Right lung (tissue), 5 donors: Measurements from ENCODE around the gene TLL1. TPM values are rescaled to one million over a fixed set of nuclear protein-coding genes. Genes with fewer than 3 reads are reported as not detected.

Source experiments
- DNase-seq, 2 donors: peaks; one replicate each; pipeline ENCODE4 v3.0.0-alpha.2; 2013
- polyA plus RNA-seq, 5 donors: library from polyadenylated mRNA; unstranded; fragments of 120-200 nt; gene quantifications; one replicate each; pipeline versions ENCODE4 v1.2.1 to v1.2.3, GENCODE V29; 2013; ENCODE audit warnings: inconsistent platforms in 1 of 5, low replicate concordance in 1 of 5; ENCODE audit not compliant: insufficient read length in 5 of 5, insufficient read depth in 1 of 5

The TLL1 gene
- polyA plus RNA-seq, 5 donors, result 2.9 to 7.2 (median 4.0) TPM

DNA sequence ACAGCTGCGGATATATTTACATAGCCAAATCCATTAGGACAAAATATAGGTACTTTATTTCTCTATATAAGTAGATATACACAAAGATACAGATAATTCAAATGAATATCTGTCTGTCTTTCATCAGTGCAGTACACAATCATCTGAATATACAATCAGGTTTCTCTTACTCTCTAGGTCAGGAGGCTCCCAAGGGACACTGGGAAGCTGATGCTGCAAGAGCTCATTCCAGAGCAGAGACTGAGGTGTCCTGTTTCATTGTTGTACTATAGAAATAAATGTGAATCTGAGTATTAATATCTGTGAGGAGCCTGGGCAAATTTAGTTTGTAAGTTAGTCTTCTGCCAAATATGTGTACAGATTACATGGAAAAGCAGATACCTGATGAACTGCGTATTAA lies 4.2 kb downstream of the TLL1 start:
- DNase-seq, result no peak

DNA sequence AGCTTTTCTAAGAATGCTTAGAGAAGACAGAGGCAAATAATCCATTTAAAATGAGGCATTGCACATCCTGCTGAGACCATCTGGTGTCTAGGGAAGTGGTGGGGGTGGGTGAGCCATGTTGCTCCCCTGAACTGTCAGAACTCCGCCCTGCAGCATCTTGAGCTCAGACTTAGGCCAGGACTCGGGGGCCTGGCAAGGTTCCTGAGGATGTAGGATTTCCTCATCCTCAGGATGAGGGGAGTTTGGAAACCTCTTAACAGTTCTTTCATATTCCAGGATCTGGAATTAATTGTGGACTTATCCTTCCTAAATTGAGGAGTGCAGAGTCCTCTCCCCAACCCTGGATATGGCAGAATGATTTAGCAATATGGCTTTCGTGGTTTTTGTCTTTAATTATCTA lies 6.6 kb downstream of the TLL1 start:
- no peak for DNase-seq

DNA sequence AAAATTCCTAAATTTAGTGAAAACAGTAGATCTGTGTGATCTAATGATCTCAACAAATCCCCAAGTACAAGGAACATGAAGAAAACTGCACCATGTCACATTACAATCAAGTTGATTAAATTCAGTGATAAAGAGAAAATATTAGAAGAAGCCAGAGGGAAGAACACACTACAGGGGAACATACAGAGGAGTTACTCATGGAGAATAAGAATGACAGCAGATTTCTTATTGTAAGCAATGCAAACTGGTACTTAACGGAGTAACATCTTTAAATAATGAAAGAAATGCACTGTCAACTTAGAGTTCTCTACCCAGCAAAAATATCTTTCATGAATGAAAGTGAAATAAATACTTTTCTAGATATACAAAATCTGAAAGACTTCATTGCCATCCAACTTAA lies 21.1 kb downstream of the TLL1 start:
- DNase-seq, result no peak

DNA sequence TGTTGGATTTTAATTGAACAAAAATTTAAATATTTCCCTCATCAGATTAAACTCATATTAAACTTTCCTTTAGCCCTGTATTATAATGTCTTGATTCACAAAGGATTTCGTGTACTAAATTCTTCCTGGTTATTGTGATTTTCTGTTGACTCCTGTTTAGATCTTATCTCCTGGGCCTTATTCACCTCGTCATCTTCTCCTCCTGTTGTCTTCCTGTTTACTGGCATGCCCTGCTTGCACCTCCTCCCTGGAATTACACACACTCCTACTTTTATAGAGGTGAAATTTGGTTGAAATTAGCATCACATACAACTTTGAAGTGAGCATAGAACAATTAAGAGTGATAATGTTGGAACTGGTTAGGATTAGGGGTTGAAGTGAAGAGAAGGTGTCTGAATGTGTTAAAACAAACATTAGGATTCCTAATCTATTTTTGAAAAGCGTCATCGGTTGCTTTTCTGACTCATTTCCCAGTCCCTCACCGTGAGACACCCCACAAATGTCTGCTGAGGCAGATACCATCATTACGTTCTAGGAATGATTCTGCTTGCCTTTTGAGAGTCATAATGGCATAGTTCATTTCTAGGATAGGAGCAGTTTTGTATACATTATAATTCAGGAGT lies 32.5 kb downstream of the TLL1 start:
- DNase-seq, result no peak

DNA sequence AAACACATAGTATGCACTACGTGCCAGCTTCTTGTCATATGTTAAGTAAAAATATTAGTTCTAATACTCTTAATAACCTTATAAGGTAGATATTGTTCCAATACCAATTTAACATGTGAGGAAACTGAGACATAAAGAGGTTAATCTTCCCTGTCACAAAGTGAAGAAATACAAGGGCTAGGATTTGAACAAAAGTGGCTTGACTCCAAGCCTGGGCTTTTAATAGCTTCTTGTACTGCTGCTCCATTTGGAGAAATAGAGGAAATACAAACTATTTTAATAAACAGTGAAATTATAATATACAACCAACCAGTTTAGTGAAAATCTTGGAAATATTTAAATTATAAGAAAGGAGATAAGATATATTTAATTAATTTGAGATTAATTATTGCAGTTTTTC lies 33.2 kb downstream of the TLL1 start:
- DNase-seq, result no peak

DNA sequence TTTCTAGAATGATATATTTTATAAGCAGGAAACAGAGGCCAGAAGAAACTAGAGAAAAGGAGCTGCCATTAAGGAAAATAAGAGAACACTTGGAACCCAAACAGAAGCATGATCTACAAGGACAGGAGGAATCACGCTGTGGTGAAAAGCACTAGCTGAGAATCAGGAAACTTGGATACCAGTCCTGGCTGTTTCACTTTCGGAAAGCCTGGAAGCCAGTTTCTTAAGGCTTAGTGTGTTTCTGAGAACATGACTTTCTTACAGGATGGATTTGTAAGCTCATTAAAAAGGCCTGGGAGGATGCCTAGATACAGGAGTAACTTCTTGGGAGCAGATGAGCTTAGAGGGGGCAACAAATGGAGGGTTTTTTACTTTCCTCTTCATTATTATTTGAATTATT lies 36.9 kb downstream of the TLL1 start:
- DNase-seq, result no peak

DNA sequence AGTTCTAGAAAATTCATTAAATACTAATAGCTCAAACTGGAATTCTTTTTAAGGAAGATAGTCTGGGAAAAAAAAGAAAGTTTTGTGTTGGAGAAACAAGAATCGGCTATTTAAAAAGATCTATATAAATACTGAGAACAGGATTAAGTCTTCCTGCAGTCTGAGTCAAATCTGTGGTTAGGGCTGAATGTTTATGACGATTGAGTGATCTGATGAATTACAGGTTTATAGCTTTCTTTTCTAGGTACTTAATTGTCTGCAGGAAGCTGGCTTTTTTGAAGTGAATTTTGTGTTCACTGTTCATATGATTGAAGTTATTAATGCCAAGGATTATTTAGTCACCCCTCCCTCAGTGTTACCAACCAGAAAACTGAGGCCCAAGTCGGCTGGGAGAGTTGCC lies 42.2 kb downstream of the TLL1 start:
- no peak for DNase-seq

DNA sequence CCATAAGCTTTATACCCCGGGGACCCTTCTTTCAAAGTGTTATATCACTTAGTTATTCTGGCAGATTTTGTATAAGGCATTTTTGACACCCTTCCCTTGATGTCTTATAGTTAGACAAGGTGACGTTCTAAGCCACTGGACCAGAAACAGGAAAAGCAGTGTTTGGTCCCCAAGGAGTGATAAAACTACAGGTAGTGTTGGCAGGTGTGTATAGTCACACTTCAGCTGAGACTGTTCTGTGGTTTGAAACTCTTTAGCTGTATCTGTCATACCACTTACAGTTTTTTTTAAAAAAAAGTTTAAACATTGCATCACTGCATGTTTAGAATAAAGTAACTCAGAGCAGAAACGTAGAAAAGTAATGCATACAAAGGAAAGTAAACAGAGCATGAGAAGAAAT lies 48.5 kb downstream of the TLL1 start:
- DNase-seq, result no peak

DNA sequence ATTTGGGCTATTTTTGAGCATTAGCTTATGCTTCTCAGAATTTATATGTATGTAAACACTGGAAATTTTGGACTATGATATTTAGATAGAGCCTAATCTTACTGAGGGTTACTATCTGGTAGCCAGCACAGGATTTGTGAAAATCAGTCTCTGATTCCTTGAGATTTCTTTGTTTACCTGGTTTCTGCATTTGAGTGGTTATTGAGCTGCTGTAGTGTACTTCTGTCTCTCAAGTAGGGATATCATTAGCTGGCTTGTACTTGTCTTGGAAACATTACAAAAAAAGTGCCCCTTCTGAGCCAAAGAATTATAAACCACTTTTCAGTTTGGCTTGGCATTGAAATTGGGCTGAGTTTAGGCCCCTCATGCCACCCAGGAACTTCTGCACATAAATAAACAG lies 49.7 kb downstream of the TLL1 start:
- no peak for DNase-seq

DNA sequence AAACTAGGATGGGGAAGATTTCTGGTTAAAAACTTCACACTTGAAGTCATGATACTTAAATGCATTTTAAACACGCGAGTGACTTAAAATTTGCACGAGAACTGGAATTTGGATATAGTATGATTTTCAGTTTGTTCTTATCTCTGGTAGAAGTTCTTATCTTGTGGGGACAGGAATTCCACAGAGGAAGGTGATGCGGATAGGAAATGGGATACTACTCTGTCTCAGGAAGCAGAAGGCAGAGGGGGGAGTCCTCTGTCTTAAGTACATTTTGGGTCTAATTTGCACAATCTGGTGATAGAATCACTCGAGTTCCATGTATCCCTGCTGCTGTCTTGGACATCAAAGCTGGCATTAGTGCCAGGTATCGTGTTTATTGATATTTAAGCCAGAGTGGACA lies 53.3 kb downstream of the TLL1 start:
- no peak for DNase-seq

DNA sequence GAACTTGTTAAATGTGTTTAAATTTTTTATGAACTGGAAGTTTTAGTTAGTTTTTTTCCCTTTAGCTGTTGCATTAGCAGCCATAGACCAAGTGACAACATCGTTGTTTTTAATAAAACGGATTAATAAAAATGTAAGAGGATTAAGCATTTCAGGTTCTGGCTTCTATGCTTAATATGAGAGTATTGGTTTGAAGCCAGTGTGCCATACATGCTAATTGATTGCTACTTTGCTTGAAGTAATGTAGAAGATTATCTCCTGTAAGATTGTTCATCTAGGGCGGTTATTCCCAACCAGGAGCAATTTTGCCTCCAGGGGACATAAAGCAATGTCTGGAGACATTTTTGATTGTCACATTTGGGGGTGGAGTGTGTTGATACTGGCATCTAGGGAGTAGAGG lies 54.3 kb downstream of the TLL1 start:
- DNase-seq, result no peak

DNA sequence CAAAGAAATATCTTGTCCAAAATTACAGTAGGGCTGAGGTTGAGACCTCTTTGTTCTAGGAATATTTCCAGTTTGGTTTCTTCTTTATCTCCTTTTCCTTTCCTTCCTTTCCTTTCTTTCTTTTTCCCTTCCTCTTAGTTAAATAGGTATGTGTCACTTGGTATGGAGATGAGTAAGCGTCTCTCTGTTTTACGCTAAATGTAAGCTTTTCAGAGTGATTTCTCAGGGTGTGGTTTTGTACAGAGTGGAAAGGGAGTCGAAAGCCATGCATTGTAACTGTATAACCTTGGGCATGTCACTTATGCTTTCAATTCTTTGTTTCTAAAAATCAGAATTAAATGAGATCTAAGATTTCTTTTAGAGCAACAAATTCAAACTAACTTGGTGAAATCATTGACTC lies 54.8 kb downstream of the TLL1 start:
- DNase-seq, result no peak

DNA sequence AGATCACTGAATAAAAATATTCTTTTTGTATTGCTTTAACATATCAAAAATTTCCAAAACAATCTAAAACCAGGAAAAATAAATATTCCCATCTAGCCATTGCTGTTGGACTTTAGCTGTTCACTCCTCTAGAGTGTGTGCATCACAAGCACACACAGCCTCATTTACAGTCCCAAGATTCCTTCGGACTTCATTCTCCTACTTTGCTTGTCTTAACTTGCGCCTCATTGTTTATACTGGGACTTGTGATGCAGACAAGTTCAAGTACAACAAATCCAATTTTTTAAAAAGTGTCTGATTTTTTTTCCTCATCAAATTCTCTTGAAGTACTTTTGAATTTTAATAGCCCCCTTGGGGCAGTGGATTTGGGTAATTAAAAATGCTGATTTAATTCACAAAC lies 55.6 kb downstream of the TLL1 start:
- no peak for DNase-seq

DNA sequence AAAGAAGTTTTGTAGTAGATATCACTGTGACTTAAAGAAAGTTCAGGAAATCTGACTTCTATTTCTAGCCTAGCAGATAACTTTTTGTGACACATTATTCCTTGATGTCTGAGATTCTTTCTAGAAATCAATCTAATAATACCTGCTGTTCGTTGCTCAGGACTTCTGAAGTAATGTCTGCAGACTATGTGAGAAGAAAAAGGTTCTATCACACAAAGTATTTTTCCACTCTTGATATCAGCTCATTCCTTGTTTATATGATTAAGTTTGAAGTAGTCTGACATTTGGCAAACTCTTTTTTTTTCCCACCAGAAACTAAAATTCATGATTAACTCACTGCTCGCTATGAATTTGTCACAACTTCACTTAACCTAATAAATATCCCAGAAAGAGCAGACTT lies 56.6 kb downstream of the TLL1 start:
- no peak for DNase-seq

DNA sequence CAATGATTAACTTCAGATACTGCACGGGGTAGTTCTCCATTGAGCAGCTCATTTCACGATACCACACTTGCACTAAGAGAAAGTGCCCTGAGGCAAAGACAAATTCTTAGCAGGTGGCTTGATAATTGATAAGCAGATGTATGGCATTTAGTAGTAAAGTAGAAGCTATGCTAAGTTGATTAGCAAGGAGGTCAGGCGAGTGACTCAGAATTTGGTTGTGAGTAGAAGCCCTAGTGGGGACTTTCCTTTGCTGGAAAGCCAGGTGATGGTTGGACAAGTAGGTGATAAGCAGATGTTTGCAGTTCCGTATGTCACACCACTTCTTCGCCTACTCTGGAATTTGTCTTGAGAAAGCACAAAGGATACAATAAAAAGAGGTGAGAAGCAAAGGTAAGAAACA lies 58.7 kb downstream of the TLL1 start:
- no peak for DNase-seq

DNA sequence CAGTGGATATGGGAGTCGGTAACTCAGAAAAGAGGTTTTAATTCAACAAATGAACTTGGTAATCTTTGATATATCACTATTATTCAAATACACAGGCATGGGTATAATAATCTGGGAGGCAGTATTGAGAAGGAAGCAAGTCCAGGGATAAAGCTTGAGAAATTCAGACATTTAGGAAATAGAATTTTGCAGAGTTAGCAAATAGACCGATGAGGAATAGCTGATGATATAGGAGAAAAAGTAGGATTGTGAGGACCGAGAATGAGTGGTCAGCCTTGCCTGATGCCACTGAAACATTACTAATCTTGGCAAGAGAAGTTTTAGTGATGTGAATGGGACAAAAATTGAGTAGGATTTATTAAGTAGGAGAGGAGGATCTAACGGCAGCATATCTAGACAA lies 71.9 kb downstream of the TLL1 start:
- no peak for DNase-seq

DNA sequence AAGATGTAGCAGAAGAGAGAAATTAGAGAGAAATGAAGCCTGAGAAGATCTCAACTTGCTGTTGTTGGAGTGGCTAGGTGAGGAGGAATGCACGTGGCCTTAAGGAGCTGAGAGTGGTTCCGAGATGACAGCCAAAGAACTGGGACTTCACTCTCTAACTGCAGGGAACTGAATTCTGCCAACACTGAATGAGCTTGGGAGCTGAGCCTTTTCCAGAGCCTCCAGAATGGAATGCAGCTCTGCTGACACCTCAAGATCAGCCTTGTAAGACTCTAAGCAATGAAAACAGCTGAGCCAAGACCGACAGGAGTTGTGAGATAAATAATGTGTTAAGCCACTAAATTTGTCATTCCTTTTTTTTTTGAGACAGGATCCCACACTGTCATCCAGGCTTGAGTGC lies 73.0 kb downstream of the TLL1 start:
- no peak for DNase-seq

DNA sequence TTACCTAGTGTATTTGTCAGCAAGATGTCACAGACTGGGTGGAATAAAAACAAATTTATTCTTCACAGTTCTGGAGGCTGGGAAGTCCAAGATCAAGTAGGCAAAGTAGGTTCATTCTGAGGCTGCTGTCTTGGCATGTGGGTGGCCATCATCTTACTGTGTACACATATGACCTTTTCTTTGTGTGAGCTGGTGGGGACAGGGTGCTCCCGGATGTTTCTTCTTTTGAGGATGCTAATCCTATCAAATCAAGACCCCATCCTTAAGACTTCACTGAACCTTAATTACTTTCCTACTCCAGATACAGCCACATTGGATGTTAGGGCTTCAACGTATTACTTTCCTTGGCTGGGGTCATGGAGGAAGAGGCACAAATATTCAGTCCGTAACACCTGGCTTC lies 74.0 kb downstream of the TLL1 start:
- DNase-seq, result no peak

DNA sequence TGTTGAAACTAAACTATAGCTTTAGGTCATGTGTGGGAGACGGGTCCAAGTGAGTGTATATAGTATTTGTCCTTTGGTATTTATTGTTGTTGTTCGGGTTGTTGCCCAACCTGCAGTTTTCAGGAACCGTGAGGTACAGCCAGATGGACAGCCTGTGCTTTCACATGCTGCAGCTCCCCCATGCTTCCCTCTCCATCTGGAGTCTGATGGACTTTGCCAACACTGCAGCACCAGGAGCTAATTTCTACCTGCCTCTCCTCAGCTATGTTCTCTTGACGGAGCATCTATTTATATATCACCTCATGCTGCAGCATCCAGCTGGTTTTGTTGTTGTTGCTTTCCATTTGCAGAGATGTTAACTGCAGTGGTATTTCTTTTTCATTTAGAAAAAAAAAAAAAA lies 80.1 kb downstream of the TLL1 start:
- no peak for DNase-seq

DNA sequence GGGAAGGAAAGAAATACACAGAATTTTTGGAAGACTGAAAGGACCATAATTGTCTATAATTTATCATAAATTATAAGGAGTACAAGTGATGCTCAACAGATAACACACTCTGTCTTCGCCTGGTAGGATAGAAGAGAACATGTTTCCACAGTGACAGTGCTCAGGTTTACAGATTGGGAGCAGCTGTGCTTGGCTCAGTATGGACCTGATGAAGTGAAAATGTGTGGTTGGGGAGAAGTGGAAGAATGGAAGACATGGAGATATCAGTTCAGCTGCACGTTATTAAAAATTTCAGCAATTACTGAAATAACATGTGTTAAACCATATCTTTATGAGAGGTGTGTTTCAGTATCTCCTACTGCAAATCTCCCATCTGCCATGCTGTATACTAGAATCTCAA lies 90.6 kb downstream of the TLL1 start:
- DNase-seq, result no peak

DNA sequence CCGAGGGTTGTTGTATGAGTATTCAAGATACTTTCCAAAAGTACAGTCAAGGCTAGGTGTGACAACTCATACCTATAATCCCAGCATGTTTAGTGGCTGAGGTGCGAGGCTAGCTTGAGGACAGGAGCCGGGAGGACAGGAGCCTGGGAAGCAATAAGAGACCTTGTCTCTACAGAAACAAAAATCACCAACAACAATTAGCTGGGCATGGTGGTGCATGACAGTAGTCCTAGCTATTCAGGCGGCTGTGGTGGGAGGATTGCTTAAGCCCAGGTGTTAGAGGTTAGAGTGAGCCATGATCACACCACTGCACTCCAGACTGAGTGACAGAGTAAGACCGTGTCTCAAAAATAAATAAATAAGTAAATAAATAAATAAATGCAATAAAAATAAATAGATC lies 91.6 kb downstream of the TLL1 start:
- DNase-seq, result no peak

DNA sequence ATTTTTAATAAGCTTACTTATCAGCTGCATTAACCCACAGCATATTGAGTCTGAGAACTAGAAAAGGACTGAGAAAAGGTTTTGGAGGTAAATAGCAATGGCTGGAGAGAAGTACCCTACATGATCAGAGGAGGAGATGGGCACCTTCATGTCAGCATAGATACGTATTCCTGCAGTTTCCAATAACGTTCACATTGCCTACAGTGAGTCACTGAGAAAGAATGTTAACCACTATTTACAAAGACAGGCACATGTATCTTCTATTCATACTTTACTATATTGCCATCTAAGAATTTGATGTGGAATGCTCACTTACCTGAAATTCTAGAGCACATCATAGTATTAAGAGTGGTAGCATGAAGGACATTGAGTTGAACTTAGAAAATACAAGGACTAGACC lies 92.5 kb downstream of the TLL1 start:
- no peak for DNase-seq

DNA sequence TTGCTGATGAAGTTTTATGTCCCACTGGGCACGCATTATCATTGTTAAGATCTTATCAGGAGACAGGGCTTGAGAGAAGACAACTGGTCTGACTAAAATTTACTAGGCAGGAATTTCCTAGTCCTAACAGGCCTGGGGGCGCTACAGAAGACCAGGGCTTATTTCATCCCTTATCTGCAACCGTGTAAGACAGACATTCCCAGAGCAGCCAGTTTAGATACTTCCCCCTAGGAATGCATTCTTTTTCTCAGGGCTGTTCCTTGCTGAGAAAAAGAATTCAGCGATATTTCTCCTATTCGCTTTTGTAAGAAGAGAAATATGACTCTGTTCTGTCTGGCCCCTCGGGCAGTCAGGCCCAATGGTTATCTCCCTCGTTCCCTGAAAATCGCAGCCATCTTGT lies 93.8 kb downstream of the TLL1 start:
- no peak for DNase-seq

DNA sequence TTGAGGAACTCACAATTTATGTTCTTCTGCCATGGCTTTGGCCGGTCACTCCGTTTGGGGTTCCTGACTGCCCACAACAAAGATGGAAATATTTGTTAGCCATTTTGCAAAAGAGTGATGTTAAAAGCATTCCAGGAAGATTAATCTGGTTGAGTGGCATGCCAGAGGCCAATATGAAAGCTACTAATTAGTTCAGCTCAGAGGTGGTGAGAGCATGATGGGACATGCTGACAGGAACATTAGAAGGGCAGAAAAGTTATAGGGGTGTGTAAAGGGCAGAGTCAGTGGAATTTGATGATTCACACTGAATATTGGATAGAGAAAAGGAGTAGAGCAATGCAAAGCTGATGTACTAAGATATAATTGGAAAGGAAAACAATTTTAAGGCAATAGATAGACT lies 94.4 kb downstream of the TLL1 start:
- DNase-seq, result no peak
